DMS79 (cell line): ENCODE results near the gene CDH4.

ENCODE experiments used
- DNase-seq: peaks from one replicate; lab custom pipeline; 2025; lab: John Stamatoyannopoulos, UW

CDH4 gene

GRCh38 chr20:61880706-61881105 is 628.6 kb downstream of the CDH4 start:
- no peak for DNase-seq

DNA sequence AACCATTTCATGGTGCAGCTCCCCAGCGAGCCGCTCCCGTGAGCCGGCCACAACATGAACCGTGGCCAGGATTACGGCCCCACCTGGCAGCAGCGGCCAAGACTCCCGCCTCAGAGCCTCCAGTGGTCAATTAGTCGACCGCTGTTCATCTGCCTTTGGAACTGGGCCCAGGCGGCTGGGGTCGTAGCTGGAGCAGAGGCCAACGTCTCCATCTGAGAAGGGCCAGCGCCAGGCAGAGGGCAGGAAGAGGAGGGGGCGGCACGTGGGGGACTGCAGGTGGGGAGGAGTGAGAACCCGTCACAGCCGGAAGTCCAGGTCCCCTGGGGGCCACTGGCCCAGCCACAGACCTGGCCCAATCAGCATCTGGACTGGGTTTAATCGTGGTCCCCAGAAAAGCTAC is 629.4 kb downstream of the CDH4 start:
- no peak for DNase-seq

- DNase-seq = no peak
Measured at GRCh38 chr20:61881861-61882260, 629.8 kb downstream of the CDH4 start.

DNA sequence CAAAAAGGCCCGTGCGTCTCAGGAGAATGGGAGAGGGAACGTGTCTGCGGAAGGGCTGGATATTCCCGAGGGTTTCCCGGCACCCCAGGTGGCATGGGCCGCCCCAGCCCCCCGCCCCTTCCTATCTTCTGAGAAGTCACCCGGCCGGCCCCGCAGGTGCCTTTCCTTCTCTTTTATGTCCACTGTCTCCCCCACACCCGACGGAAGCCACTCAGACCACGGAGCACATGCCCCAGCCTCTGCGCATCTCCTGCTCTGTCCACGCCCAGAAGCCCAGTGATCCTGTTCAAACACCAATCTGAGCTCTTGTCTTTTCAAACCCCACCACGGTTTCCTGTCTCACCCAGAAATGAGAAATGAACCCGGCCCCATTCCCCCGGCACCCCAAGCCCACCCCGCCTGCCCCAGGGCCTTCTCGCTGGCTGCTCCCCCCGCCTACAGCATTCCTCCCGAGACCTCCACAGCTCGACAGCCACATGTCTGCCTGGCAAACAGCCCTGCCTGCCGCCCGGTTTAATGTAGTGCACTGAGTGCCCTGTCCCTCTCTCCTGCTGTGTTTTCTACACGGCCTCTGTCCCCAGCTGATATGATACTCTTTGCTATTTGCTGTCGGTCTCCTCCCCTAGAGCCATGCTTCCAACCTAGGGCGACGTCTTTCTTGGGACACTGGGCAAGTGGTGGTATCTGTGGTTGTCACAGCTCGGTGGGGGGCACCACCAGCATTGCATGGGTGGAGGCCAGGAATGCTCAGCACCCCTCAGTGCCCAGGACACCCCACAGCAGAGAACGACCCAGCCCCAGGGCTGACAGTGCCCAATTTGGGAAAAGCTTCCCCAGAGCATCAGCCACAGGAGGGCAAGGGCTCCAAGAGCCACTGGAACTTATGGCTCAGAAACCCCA is 630.9 kb downstream of the CDH4 start:
- no peak for DNase-seq

DNA sequence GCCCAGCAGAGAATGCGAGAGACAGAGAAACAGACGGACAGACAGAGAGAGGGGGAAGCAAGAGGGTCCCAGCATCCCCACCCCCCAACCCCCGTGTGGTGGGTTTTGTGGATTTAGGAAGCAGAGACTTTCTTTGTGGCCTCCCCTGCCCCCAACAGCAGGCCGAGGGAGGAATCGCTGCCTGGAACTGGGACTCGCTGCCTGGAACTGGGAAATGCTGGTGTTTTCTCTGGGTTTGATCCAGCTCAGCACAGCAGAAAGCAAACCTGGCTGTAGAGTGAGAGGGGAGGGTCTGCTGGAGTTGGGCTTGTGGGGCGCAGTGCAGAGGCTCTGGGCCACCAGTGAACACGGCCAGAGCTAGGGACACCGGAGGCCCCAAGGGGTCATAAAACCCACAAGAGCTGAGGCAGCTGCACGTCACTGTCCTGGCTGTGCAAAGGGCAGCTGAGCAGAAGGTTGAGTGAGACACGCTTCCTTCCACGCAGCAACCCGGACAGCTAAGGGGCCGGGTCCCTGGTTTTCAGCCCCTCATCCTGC is 631.9 kb downstream of the CDH4 start:
- no peak for DNase-seq

- no peak for DNase-seq
Measured at GRCh38 chr20:61884571-61885389, 632.7 kb downstream of the CDH4 start.

DNA sequence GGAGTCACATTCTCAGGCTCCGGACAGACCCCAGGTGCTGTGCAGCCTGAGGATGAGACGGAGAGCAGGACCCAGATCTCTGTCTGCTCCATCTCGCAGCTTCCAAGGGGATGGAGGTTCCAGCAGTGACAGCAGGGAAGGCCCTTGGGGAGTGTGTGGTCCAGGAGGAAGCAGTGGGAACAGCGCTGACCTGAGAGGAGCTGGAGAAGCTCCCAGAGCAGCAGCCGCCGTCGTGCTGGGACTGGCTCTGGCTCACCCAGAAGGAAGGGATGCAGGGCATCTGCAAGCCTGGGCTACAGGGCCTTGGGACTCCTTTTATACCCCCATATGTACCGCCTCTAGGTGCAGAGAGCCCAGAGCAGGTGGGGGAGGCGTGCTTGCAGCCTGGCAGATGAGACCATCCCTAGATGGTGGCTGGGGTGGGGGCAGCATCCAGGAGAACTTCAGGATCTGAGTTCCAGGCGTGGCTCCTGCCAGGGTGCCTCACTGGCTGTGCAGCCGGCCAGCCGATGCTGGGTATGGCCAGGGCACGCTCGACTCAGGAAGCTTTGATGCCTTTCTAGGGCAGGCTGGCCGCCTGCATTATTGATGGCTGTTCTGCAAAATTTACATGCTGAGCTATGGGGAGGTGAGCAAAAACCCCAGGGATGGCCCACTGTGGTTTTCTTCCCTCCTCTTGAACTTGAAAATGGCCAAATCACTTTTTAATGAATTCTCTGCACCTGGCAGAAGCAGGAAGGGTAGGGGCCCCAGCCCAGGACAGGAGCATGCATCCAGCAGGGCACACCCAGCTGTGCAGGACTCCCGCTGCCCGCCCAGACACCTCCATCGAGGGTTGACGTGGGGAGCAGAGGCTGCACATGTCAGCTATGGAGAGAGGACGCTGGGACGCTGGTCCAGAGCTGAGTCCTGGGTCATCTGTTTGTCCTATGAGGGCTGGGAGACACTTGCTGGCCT is 634.0 kb downstream of the CDH4 start:
- DNase-seq = no peak

- no peak for DNase-seq
Measured at GRCh38 chr20:61886721-61887595, 634.9 kb downstream of the CDH4 start.

DNA sequence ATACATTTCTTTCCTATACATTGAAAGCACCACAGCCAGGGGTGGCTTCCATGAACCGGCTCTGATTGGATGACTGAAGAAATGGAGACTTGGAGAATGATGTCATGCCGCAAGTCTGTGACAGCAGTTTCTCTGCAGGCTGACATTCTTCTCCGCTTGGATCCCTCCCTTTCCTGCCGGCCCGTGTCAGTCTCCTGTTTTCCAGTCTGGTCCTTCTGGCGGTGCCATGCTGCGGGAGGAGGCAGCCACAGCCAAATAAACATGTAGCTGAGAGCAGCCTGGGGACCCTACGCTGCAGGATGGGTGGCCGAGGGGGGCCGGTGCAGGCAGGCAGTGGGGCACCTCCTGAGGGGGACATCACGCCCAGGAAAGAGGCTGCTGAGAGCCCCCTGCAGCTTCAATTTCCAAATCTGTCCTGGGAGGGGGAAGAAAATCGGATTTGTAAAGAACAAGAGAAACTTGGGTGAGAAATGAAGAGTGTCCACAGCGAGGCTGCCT is 635.6 kb downstream of the CDH4 start:
- no peak for DNase-seq

DNA sequence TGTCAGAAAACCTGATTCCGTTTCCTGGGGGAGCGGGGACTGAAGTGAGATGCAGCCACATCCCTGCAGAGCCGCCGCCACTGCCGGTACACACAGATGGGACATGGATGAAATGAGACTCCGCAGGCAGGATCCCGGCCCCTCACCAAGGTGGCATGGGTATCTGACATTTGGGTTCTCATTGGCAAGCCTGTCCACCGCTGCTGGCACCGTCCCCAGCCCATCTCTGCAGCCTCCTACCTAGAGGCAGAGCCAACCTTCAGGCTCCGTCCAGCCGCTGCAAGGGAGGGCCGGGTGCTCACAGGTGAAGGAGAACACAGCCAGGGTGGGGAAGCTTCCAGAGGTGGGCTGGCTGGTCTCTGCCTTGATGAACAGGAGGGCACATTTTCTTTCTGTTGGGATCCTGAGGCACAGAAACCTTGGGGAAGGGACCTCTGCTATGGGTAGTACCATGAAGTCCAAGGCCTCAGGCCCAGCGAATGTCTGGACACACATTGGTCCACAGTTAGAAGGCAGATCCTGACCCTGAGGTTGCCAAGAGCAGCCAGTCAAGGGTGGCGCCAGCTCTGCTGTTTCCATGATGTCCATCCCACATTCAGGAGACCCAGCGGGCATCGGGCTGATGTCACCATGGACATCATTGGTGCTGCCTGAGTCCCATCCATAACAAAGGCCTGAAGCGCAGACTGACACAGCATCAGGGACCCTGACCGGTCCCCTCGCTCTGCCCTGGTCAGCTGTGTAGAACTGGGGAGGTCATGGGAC is 636.2 kb downstream of the CDH4 start:
- DNase-seq = no peak

DNA sequence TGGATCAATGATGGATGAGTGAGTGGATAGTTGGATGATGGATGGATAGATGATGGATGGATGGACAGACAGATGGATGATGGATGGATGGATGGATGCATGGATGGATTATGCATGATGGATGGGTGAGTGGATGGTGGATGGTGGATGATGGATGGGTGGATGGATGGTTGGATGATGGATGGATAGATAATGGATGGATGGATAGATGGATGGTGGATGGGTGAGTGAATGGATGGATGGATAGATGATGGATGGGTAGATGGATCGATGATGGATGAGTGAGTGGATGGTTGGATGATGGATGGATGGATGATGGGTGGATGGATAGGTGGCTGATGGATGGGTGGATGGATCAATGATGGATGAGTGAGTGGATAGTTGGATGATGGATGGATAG is 637.6 kb downstream of the CDH4 start:
- DNase-seq = no peak

DNA sequence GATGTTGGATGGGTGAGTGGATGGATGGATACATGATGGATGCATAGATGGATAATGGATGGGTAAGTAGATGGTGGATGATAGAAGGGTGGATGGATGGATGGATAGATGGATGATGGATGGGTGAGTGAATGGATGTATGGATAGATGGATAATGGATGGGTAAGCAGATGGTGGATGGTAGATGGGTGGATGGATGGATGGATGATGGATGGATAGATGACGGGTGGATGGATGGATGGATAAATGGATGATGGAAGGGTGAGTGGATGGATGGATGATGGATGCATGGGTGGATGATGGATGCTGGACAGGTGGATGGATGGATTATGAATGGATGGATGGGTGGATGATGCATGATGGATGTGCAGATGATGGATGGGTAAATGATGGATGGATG is 638.1 kb downstream of the CDH4 start:
- no peak for DNase-seq

- no peak for DNase-seq
Measured at GRCh38 chr20:61891476-61891875, 639.4 kb downstream of the CDH4 start.

DNA sequence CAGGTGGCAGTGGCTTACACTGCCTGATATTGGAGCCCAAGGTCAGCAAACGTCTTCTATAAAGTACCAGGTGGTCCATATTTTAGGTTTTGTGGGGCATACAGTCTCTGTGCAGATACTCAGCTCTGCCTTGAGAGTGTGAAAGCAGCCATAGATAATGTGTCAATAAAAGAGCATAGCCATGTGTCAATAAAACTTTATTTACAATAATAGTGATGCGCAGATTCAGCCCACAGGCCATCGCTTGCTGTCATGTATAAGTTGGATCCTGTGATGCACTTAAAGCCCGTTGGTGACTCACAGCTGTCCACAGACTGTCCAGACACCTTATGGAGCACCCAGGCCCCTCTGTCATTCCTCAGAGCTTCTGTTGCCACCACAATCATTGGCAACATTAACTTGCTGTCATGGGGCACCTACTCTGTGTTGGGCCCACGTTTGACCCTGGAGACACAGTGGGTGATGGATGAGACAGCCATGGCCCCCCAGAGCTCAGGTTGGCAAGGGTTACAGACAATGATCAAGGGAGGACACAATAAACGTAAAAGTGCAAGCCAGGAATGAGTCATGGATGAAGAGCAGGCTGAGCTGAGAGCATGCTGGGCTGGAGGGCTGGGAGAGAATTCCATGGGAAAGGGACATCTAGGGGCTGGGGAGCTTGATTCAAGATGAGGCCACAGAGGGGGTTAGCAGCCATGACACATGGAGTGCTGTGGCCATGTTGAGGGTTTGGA is 640.0 kb downstream of the CDH4 start:
- DNase-seq = no peak

- peak; percentile 73 for DNase-seq
Measured at GRCh38 chr20:61895016-61895415, 643.0 kb downstream of the CDH4 start.

- no peak for DNase-seq
Measured at GRCh38 chr20:61895686-61896057, 643.6 kb downstream of the CDH4 start.

DNA sequence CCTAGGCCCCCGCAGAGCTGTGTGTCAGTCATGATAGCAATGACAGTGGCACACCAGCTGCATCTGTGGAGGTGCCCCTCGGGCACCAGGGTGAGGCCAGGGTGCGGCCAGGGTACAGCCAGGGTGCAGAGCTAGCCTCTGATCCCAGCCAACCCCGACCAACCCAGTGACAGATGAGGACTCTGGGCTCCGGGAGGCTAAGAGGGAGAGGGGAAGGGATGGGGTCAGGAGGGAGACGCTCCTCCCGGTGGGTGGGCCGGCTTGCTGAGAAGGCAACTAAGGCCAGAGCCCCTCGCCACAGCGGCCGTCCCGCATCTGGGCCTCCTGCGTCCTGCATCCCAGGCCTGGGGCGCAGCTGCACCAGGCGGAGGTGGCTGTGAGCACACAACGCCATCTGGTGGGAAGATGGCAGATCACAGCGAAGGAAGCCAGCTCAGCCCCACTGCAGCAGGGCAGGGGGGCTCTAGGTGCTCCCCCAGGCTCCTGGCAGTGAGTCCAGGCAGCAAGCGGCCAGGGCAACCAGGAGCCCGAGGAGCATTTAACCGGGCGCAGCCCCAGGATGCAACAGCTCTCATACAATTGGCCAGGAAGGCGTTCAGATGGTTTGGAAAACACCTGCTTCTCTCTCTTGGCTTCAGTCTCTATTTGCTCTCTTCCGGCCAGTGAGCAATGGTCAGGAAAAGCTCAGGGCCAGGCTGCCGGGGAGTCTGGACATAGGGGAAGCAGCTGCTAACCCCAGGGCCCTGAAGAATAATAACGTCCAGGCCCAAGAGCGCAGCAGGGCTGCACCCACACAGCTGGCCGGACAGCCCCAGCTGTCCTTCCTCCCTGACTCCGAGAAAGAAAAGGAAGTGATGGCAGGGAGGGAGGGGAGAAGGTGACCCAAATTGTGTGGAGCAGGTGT is 644.2 kb downstream of the CDH4 start:
- peak; percentile 10 for DNase-seq
